Measurements from ENCODE around the gene ATP1B3.

- peak in 2 of 6 experiments; percentile 6 to 42 for TF ChIP-seq CTCF (IDR thresholded peaks at IDR 0.05)
- no peak for TF ChIP-seq POLR2A (IDR thresholded peaks at IDR 0.05)
These were observed 63.8 kb downstream of the ATP1B3 start for GRCh38 chr3:141940194-141940776.
